Measurements from ENCODE around the gene TAF5L.

Gene TAF5L

GRCh38 chr1:229558460-229559335 is 67.2 kb downstream of the TAF5L start, which contains the start of gene ABCB10:
Gene ABCB10 (minus strand): TSS chr1:229558707. CDS start chr1:229558652, 55 bp downstream.
- H3K4me3 ChIP-seq (ENCODE audit: low read depth, low read length): peak within 1 kb of the TSS; percentile 62
- in situ Hi-C loops (cut with HindIII; ENCODE audit: low sequenced_read_pairs): no loop called here
- TF ChIP-seq, protein P1, sequence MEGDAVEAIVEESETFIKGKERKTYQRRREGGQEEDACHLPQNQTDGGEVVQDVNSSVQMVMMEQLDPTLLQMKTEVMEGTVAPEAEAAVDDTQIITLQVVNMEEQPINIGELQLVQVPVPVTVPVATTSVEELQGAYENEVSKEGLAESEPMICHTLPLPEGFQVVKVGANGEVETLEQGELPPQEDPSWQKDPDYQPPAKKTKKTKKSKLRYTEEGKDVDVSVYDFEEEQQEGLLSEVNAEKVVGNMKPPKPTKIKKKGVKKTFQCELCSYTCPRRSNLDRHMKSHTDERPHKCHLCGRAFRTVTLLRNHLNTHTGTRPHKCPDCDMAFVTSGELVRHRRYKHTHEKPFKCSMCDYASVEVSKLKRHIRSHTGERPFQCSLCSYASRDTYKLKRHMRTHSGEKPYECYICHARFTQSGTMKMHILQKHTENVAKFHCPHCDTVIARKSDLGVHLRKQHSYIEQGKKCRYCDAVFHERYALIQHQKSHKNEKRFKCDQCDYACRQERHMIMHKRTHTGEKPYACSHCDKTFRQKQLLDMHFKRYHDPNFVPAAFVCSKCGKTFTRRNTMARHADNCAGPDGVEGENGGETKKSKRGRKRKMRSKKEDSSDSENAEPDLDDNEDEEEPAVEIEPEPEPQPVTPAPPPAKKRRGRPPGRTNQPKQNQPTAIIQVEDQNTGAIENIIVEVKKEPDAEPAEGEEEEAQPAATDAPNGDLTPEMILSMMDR (IDR thresholded peaks at IDR 0.05; ENCODE audit: low read depth, low read length): peak; percentile 82
- peak; percentile 98 for DNase-seq (ENCODE audit: low read depth, low spot score)

GRCh38 chr1:229557913-229558414 is 68.0 kb downstream of the TAF5L start:
- in situ Hi-C loops (cut with HindIII; ENCODE audit: low sequenced_read_pairs): no loop called here
- TF ChIP-seq, protein P1 (IDR thresholded peaks at IDR 0.05; ENCODE audit: low read depth, low read length): peak; percentile 2
- DNase-seq (ENCODE audit: low read depth, low spot score): no peak
- H3K4me3 ChIP-seq (ENCODE audit: low read depth, low read length): peak overlapping the region; percentile 62

DNA sequence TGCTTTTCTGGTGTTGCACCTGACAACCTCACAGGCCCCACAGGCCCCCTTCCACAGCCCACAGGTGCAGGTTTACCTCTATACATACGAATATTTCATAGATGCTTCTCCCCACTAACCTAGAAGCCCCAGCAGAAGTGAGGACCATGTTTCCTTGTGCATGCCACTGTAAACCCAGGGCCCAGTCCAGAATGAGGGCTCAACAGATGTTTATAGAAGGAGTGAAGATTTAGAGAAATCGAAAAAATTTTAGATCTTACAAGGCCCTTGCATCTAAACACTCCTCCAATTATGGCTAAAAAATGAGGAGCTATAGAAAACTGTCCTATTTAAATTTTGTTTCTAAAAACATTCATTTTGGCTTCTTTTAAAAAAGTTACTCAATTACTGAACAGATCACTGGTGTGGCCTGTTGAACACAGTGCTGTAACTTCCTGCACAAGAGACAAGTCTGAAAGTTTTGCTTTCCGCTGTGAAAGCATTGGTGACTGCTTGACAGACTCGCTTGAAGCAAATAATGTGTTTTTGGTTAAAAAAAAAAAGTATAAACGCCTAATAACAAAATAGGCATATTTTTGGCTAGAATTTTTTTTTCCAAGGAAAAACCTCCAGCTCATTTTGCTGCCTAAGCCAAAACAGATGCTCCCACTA is 68.6 kb downstream of the TAF5L start:
- TF ChIP-seq, protein P1 (IDR thresholded peaks at IDR 0.05; ENCODE audit: low read depth, low read length): no peak
- peak; percentile 18 for DNase-seq (ENCODE audit: low read depth, low spot score)
- in situ Hi-C loops (cut with HindIII; ENCODE audit: low sequenced_read_pairs): no loop called here
- peak overlapping the region; percentile 62 for H3K4me3 ChIP-seq (ENCODE audit: low read depth, low read length)

DNA sequence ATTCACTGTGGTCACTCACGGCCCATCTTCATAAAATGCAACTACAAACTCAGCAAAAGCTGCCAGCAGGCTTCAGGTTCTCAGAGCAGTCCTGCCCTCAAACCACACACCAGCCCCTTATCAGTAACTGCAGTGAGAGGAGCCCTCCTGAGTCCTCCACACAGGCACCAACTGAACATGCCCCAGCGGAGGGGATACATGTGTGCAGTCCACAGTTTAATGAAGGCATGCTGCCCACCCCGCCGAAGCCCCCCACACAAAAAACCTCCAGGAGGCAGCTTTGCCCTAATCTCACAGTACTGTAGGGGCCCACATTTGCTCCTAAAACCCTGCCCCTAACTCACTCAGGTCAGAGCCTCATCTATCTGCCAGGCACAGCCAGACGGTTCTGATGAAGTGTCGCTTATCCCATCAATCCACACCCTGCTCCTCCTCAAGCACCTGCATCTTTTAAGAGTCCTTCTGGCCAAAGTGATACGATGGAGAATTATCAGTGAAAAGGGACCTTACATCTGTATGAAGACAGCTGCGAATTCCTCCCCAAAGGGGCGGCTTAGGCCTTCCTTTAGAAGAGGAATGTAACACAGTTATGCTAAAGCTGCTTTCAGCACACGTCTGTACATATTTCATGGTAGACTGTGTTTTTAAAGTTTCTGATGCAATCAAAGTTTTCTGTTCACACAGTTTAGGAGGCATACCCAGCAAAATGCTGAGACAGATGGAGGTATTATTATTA is 70.9 kb downstream of the TAF5L start:
- TF ChIP-seq, protein P1 (IDR thresholded peaks at IDR 0.05; ENCODE audit: low read depth, low read length): no peak
- no peak overlapping the region for H3K4me3 ChIP-seq (ENCODE audit: low read depth, low read length)
- in situ Hi-C loops (cut with HindIII; ENCODE audit: low sequenced_read_pairs): no loop called here
- DNase-seq (ENCODE audit: low read depth, low spot score): no peak

DNA sequence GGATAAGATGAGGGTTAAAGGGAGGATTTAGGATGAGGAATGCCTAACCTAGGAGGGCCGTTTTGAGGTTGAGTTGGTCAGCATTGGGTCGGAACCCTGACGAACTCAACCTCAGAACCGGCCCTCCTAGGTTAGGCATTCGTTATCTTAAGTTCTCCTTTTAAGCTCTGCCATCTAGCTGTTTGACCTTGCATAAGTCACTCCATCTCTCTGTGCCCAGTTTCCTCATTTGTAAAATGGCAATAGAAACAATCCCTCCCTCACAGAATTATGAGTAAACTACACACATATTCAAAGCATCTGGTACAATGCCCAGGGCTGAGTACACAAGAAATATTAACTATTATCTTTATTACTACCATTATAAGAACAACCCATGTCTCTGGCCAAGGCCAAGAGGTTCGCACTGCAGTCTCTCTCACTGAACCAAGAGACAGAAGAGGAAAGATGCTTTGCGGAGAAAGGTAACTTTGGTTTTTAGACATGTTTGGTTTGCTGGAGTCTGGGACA is 72.2 kb downstream of the TAF5L start:
- DNase-seq (ENCODE audit: low read depth, low spot score): no peak
- in situ Hi-C loops (cut with HindIII; ENCODE audit: low sequenced_read_pairs): no loop called here
- TF ChIP-seq, protein P1 (IDR thresholded peaks at IDR 0.05; ENCODE audit: low read depth, low read length): no peak

GRCh38 chr1:229552732-229553131 is 73.2 kb downstream of the TAF5L start:
- TF ChIP-seq, protein P1 (IDR thresholded peaks at IDR 0.05; ENCODE audit: low read depth, low read length): no peak
- DNase-seq (ENCODE audit: low read depth, low spot score): no peak
- no peak overlapping the region for H3K4me3 ChIP-seq (ENCODE audit: low read depth, low read length)
- in situ Hi-C loops (cut with HindIII; ENCODE audit: low sequenced_read_pairs): no loop called here

More for the DNA sequence above, 72.2 kb downstream of the TAF5L start:
- no peak overlapping the region for H3K4me3 ChIP-seq (ENCODE audit: low read depth, low read length)
